GM12878 (cell line): Measurements from ENCODE around the gene VEPH1. TPM values are rescaled to one million over a fixed set of nuclear protein-coding genes. Genes with fewer than 3 reads are reported as not detected.

Source experiments
- ATAC-seq: fragments of 200-7000 bp; cut with Tn5 transposase; 3 replicates; pipeline ENCODE4 v1.9.1; 2020; ENCODE audit warnings: mild to moderate bottlenecking, moderate library complexity
- BruUV-seq: library from RNA; stranded (reverse); fragments of 400-500 nt; replicated peaks from 2 replicates; lab custom pipeline; 2021; lab: Mats Ljungman, UMichigan
- CTCF ChIA-PET: fragments of 300-600 bp; sonication (Branson Sonifier 250); formaldehyde crosslinking; extraction: SDS; loops from one replicate; lab custom pipeline; 2021; ENCODE audit warnings: inconsistent platforms; lab: Yijun Ruan, JAX
- POLR2A ChIA-PET: fragments of 350-600 bp; formaldehyde crosslinking; extraction: SDS; loops from one replicate; lab custom pipeline; 2021; ENCODE audit warnings: inconsistent platforms; lab: Charles Lee
- RAD21 ChIA-PET: fragments of 300-600 bp; sonication (Branson Sonifier 250); formaldehyde crosslinking; loops from one replicate; lab custom pipeline; 2023; ENCODE audit warnings: antibody characterized with exemption; ENCODE audit not compliant: unreplicated experiment; lab: Charles Lee
- SMC1A ChIA-PET: fragments of 300-600 bp; sonication (Branson Sonifier 250); formaldehyde crosslinking; loops from one replicate; lab custom pipeline; 2023; ENCODE audit not compliant: unreplicated experiment, uncharacterized antibody; lab: Charles Lee
- DNase-seq: peaks from one replicate; pipeline ENCODE4 v3.0.0-alpha.2; 2011; ENCODE audit warnings: low read depth, low spot score
- FAIRE-seq: peaks from 3 replicates; lab custom pipeline; 2011; peaks lifted over from hg19 to GRCh38; lab: Jason Lieb, UNC
- H2AFZ ChIP-seq: 2 replicates; pipeline ENCODE4 v1.6.0; 2011; ENCODE audit warnings: low read depth, low read length, control low read depth; ENCODE audit not compliant: control insufficient read depth
- H3K27ac ChIP-seq: 2 replicates; pipeline ENCODE4 v1.5.1; 2011; ENCODE audit warnings: control low read depth; ENCODE audit not compliant: control insufficient read depth, insufficient read depth
- H3K27me3 ChIP-seq, 2 experiments: replicated peaks in 1 of 2; 2 replicates each; pipeline versions ENCODE4 v1.6.0 to v1.6.1; 2011; ENCODE audit warnings: low read length in 1 of 2; ENCODE audit not compliant: control insufficient read depth in 2 of 2, insufficient read depth in 2 of 2
- H3K36me3 ChIP-seq, 2 experiments: 2 replicates each; pipeline ENCODE4 v1.5.1; 2011; ENCODE audit warnings: low read length in 1 of 2; ENCODE audit not compliant: control insufficient read depth in 2 of 2, insufficient read depth in 2 of 2
- H3K4me1 ChIP-seq: 2 replicates; pipeline ENCODE4 v1.6.1; 2011; ENCODE audit warnings: mild to moderate bottlenecking, low read length, moderate library complexity, mixed read lengths; ENCODE audit not compliant: control insufficient read depth, insufficient read depth
- H3K4me2 ChIP-seq: 2 replicates; pipeline ENCODE4 v1.6.0; 2011; ENCODE audit warnings: control low read depth; ENCODE audit not compliant: control insufficient read depth, insufficient read depth
- H3K4me3 ChIP-seq: fragments of 200-600 bp; sonication (generic); 2 replicates; pipeline ENCODE4 v1.5.1; 2016
- H3K79me2 ChIP-seq: 2 replicates; pipeline ENCODE4 v1.6.0; 2011; ENCODE audit warnings: low read length; ENCODE audit not compliant: control insufficient read depth, insufficient read depth
- H3K9ac ChIP-seq: 2 replicates; pipeline ENCODE4 v1.8.0; 2011; ENCODE audit warnings: low read length, control low read depth, mixed read lengths; ENCODE audit not compliant: control insufficient read depth, insufficient read depth
- H3K9me3 ChIP-seq: replicated peaks from 3 replicates; pipeline ENCODE4 v1.5.1; 2011; ENCODE audit warnings: mild to moderate bottlenecking, low read length; ENCODE audit not compliant: control insufficient read depth, insufficient read depth
- H4K20me1 ChIP-seq: 2 replicates; pipeline ENCODE4 v1.6.0; 2011; ENCODE audit not compliant: control insufficient read depth, insufficient read depth
- BACH1 ChIP-seq: fragments of 450-650 bp; IDR thresholded peaks from 2 replicates; pipeline ENCODE4 v1.6.1; 2017; ENCODE audit warnings: mild to moderate bottlenecking, borderline replicate concordance
- BCL11A ChIP-seq: IDR thresholded peaks from 2 replicates; pipeline ENCODE4 v1.6.1; 2011; ENCODE audit warnings: low read depth, low read length
- BMI1 ChIP-seq: fragments of 450-650 bp; IDR thresholded peaks from 2 replicates; pipeline ENCODE4 v1.6.1; 2016; ENCODE audit warnings: mild to moderate bottlenecking, moderate library complexity, borderline replicate concordance
- FOS ChIP-seq: IDR thresholded peaks from 3 replicates; pipeline ENCODE4 v1.6.1; 2011; ENCODE audit warnings: borderline replicate concordance; ENCODE audit not compliant: insufficient read length; ENCODE audit errors: extremely low read depth
- GATAD2B ChIP-seq: fragments of 450-650 bp; conservative IDR thresholded peaks from 2 replicates; pipeline ENCODE4 v1.6.1; 2017; ENCODE audit warnings: low read depth, mild to moderate bottlenecking, moderate library complexity
- MEF2A ChIP-seq: IDR thresholded peaks from 2 replicates; pipeline ENCODE4 v1.6.1; 2011; ENCODE audit warnings: low read depth, mild to moderate bottlenecking, low read length, moderate library complexity; ENCODE audit not compliant: insufficient read depth
- NR2C2 ChIP-seq: IDR thresholded peaks from 2 replicates; pipeline ENCODE4 v1.6.1; 2011; ENCODE audit warnings: borderline replicate concordance, low read depth; ENCODE audit not compliant: control insufficient read depth, insufficient read length
- PML ChIP-seq: IDR thresholded peaks from 2 replicates; pipeline ENCODE4 v1.6.1; 2012; ENCODE audit warnings: low read length, inconsistent platforms
- SIN3A ChIP-seq: IDR thresholded peaks from 2 replicates; pipeline ENCODE4 v1.6.1; 2012; ENCODE audit warnings: low read depth, low read length, improper control_type of control experiment
- SMC3 ChIP-seq: IDR thresholded peaks from 2 replicates; pipeline ENCODE4 v1.6.1; 2011; ENCODE audit warnings: low read length, improper control_type of control experiment, borderline replicate concordance
- SREBF2 ChIP-seq: IDR thresholded peaks from 2 replicates; pipeline ENCODE4 v1.6.1; 2012; ENCODE audit warnings: mild to moderate bottlenecking, low read length
- STAT1 ChIP-seq: fragments of 450-650 bp; conservative IDR thresholded peaks from 2 replicates; pipeline ENCODE4 v1.6.1; 2014; ENCODE audit warnings: antibody characterized with exemption, mild to moderate bottlenecking
- SUPT20H ChIP-seq: IDR thresholded peaks from 2 replicates; pipeline ENCODE4 v1.6.1; 2011; ENCODE audit warnings: low read depth, mild to moderate bottlenecking, low read length, moderate library complexity, borderline replicate concordance; ENCODE audit not compliant: control insufficient read depth
- TAF1 ChIP-seq: IDR thresholded peaks from 2 replicates; pipeline ENCODE4 v1.6.1; 2011; ENCODE audit warnings: mild to moderate bottlenecking, low read depth, low read length, borderline replicate concordance
- WGBS: methylation state at CpG from one replicate; pipeline ENCODE4 v1.1.6; 2016; ENCODE audit warnings: low lambda C conversion rate; ENCODE audit not compliant: insufficient replicate concordance, insufficient coverage; ENCODE audit errors: missing lambda C conversion rate; 5-methylcytosine and 5-hydroxymethylcytosine counted together
- in situ Hi-C: fragments of 300-500 bp; cut with MboI; formaldehyde crosslinking; loops from 9 replicates; pipeline ENCODE4 v1.14.3; 2018; ENCODE audit warnings: mixed read lengths
- intact Hi-C: fragments of 100-400 bp; cut with micrococcal nuclease; formaldehyde crosslinking; loops from one replicate; pipeline ENCODE4 v1.14.2; 2022; ENCODE audit not compliant: unreplicated experiment
- polyA plus RNA-seq, 11 experiments: library from polyadenylated mRNA; depleted of rRNA in 4 of 11; unstranded in 6 of 11; stranded (reverse) in 5 of 11; fragments of >200 nt; fragmentation: Nextera tagmentation in 4 of 11; fragmentation: Illumina TruSeq in 1 of 11; extraction: Ambion mirVana in 4 of 11; extraction: Trizol in 1 of 11; gene quantifications; 1 replicate in 1 of 11; 2 replicates in 10 of 11; pipeline versions ENCODE4 v1.2.1 to v1.2.3, GENCODE V29; 2011 to 2016; ENCODE audit warnings: inconsistent platforms in 2 of 11, missing spikeins in 2 of 11, low read depth in 1 of 11
- total RNA-seq, 4 experiments: library from RNA; depleted of rRNA in 3 of 4; stranded (reverse); fragments of >200 nt in 3 of 4; fragmentation: Illumina TruSeq in 1 of 4; extraction: Trizol in 1 of 4; gene quantifications; 2 replicates each; pipeline versions ENCODE4 v1.2.1 to v1.2.3, GENCODE V29; 2013 to 2021
- TF ChIP-seq, protein P1 (sequence below): fragments of 150-350 bp; IDR thresholded peaks from 2 replicates; pipeline ENCODE4 v1.6.1; 2016; ENCODE audit warnings: low read depth, low read length
- TF ChIP-seq, protein P2 (sequence below): fragments of 450-650 bp; IDR thresholded peaks from 2 replicates; pipeline ENCODE4 v1.6.1; 2017; ENCODE audit warnings: mild to moderate bottlenecking, moderate library complexity

Gene VEPH1
- total and polyA plus RNA-seq, 10 of the 15 experiments (the other 5 are each of a cell fraction or from before 2014, with no cell fraction given): 0.04 to 0.26 (median 0.17) TPM; not detected in 7

DNA sequence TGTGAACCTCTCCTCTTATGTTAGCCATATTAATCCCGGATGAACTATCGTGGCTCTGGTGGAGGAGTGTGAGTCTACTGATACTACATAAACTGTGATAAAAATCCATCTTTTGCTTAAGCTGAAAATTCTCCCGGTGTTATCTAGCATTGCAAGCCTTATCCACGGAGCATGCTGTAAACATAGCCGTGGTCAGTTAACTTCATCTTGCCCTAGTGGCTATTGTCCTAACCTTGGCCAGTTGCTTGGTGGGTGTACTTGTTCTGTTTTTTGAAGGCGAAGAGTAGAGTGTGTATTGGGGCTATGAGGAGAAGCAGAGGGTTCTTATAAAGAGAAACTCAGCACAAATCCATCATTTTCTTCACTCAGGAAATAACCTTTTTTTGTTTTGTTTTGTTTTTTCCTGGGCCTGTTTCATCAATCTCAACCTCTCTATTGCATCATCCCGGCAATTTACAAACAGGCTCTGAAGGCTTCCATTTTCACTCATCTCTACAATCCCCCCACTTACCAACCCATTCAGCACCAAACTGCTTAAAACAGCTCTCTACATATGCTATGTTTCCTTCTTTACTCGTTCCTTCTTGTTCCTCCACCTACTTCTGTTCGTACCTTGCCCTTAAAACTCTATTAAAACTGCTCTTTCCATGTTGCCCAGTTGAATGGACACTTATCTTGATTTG, 202.1 kb downstream of the VEPH1 start (continued):
- TF ChIP-seq SREBF2 (no peak), MEF2A (no peak), FOS (no peak), GATAD2B (no peak), TAF1 (no peak)

- H2AFZ ChIP-seq: no peak overlapping the region
- no peaks in the 10 kb centered on the region for H3K9me3 ChIP-seq
- ChIA-PET POLR2A (no interaction called here), SMC1A (no interaction called here), RAD21 (no interaction called here), CTCF (no interaction called here)
- no peaks in the 10 kb centered on the region for H3K4me1 ChIP-seq
- no peaks in the 10 kb centered on the region for H3K36me3 ChIP-seq
- no peaks in the 10 kb centered on the region for H3K79me2 ChIP-seq
- no peak overlapping the region for H3K4me2 ChIP-seq
- DNase-seq (no peak), FAIRE-seq (no peak), ATAC-seq (no peak)
- no TSS peak for BruUV-seq
- in situ Hi-C loops (no loop called here), intact Hi-C loops (no loop called here)
- H3K27me3 ChIP-seq: no peaks in the 10 kb centered on the region
- no peak overlapping the region for H3K9ac ChIP-seq
- no peak overlapping the region for H3K4me3 ChIP-seq
- 10% methylated on average over 2 of the region's 2 CpGs for WGBS
- H3K27ac ChIP-seq: no peak overlapping the region
- no peaks in the 10 kb centered on the region for H4K20me1 ChIP-seq
- TF ChIP-seq SREBF2: no peak
- TF ChIP-seq BCL11A: no peak
- TF ChIP-seq SUPT20H: no peak
- TF ChIP-seq, protein P1, sequence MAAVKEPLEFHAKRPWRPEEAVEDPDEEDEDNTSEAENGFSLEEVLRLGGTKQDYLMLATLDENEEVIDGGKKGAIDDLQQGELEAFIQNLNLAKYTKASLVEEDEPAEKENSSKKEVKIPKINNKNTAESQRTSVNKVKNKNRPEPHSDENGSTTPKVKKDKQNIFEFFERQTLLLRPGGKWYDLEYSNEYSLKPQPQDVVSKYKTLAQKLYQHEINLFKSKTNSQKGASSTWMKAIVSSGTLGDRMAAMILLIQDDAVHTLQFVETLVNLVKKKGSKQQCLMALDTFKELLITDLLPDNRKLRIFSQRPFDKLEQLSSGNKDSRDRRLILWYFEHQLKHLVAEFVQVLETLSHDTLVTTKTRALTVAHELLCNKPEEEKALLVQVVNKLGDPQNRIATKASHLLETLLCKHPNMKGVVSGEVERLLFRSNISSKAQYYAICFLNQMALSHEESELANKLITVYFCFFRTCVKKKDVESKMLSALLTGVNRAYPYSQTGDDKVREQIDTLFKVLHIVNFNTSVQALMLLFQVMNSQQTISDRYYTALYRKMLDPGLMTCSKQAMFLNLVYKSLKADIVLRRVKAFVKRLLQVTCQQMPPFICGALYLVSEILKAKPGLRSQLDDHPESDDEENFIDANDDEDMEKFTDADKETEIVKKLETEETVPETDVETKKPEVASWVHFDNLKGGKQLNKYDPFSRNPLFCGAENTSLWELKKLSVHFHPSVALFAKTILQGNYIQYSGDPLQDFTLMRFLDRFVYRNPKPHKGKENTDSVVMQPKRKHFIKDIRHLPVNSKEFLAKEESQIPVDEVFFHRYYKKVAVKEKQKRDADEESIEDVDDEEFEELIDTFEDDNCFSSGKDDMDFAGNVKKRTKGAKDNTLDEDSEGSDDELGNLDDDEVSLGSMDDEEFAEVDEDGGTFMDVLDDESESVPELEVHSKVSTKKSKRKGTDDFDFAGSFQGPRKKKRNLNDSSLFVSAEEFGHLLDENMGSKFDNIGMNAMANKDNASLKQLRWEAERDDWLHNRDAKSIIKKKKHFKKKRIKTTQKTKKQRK: no peak
- no peak for TF ChIP-seq STAT1
- no peak for TF ChIP-seq BMI1
- no peak for TF ChIP-seq BACH1
- TF ChIP-seq NR2C2: no peak
- no peak for TF ChIP-seq SMC3
- TF ChIP-seq, protein P2, sequence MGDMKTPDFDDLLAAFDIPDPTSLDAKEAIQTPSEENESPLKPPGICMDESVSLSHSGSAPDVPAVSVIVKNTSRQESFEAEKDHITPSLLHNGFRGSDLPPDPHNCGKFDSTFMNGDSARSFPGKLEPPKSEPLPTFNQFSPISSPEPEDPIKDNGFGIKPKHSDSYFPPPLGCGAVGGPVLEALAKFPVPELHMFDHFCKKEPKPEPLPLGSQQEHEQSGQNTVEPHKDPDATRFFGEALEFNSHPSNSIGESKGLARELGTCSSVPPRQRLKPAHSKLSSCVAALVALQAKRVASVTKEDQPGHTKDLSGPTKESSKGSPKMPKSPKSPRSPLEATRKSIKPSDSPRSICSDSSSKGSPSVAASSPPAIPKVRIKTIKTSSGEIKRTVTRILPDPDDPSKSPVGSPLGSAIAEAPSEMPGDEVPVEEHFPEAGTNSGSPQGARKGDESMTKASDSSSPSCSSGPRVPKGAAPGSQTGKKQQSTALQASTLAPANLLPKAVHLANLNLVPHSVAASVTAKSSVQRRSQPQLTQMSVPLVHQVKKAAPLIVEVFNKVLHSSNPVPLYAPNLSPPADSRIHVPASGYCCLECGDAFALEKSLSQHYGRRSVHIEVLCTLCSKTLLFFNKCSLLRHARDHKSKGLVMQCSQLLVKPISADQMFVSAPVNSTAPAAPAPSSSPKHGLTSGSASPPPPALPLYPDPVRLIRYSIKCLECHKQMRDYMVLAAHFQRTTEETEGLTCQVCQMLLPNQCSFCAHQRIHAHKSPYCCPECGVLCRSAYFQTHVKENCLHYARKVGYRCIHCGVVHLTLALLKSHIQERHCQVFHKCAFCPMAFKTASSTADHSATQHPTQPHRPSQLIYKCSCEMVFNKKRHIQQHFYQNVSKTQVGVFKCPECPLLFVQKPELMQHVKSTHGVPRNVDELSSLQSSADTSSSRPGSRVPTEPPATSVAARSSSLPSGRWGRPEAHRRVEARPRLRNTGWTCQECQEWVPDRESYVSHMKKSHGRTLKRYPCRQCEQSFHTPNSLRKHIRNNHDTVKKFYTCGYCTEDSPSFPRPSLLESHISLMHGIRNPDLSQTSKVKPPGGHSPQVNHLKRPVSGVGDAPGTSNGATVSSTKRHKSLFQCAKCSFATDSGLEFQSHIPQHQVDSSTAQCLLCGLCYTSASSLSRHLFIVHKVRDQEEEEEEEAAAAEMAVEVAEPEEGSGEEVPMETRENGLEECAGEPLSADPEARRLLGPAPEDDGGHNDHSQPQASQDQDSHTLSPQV: no peak
- TF ChIP-seq SIN3A: no peak
- no peak for TF ChIP-seq PML
- no peak for TF ChIP-seq FOS
These were observed 203.1 kb downstream of the VEPH1 start for GRCh38 chr3:157300094-157300493.
